Activated CD4-positive, alpha-beta T cell treated with anti-CD3 and anti-CD28 coated beads, Interleukin-2, amount 10 ng/mL, durations not matched to agents 24 days and 14 days (primary cell): ENCODE results near the gene WDR90. TPM values are rescaled to one million over a fixed set of nuclear protein-coding genes. Genes with fewer than 3 reads are reported as not detected.
A peak's percentile ranks its signal among the peaks of the same experiment; 100 is the strongest.

Experiments used
- DNase-seq: peaks from one replicate; pipeline ENCODE4 v3.0.0; 2022
- H3K27ac Mint-ChIP-seq: one replicate; pipeline ENCODE4 v1.8.0; 2022; ENCODE audit warnings: mild to moderate bottlenecking, mixed read lengths
- H3K27me3 Mint-ChIP-seq: one replicate; pipeline ENCODE4 v1.8.0; 2022; ENCODE audit warnings: mixed read lengths
- H3K36me3 Mint-ChIP-seq: one replicate; pipeline ENCODE4 v1.8.0; 2022; ENCODE audit warnings: low read depth, mild to moderate bottlenecking, mixed read lengths
- H3K4me1 Mint-ChIP-seq: one replicate; pipeline ENCODE4 v1.8.0; 2021; ENCODE audit warnings: mixed read lengths
- H3K4me3 Mint-ChIP-seq: one replicate; pipeline ENCODE4 v1.8.0; 2022; ENCODE audit warnings: mild to moderate bottlenecking, moderate library complexity, mixed read lengths
- H3K9me3 Mint-ChIP-seq: one replicate; pipeline ENCODE4 v1.8.0; 2021; ENCODE audit warnings: mixed read lengths
- intact Hi-C: fragments of 100-400 bp; cut with micrococcal nuclease; formaldehyde crosslinking; loops from one replicate; pipeline ENCODE4 v1.15.1; 2023
- total RNA-seq: library from RNA; stranded (reverse); gene quantifications from 2 replicates; pipeline ENCODE4 v1.2.3, GENCODE V29; 2022

WDR90 gene
- total RNA-seq, 1 donor from 2014 or later, result 111 TPM

DNA sequence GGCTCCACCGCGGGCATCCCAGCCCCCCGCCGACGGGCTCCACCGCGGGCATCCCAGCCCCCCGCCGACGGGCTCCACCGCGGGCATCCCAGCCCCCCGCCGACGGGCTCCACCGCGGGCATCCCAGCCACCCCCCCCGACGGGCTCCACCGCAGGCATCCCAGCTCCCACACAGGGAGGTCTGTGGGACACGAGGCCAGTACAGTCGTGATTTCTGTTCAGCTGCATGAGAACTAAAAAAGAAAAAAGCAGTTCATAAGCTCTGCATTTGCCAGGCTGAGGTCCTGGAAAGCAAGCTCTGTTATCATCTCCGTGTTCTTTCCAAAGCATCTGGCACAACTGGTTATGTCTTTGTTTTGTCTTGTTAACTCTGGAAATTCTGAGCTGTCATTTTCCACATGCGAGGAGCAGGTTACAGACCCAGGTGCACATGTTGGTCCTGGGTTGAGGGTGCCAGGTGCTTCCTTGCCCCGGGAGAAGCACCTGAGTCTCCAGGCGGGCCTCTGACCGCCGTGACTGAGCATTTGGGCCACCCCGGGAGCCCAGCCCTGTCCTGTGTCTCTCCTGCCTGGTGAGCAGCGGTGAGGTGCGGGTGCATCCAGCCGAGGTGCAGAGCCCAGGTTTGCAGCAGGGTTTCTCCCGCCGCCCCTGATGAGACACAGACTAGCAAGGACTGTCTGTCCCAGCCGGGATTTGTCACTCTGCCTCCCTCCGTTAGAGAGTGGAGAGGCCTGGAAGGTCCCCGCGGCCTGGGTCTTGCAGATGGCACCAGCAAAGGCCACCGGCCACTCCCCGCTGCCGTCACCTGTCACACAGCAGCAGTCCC, 28.3 kb upstream of the WDR90 start:
- no peak for DNase-seq
- H3K4me1 Mint-ChIP-seq, result no peaks in the 10 kb centered on the region
- no peaks in the 10 kb centered on the region for H3K36me3 Mint-ChIP-seq
- no peak overlapping the region for H3K27ac Mint-ChIP-seq
- H3K4me3 Mint-ChIP-seq, result no peak overlapping the region
- H3K27me3 Mint-ChIP-seq, result no peaks in the 10 kb centered on the region
- H3K9me3 Mint-ChIP-seq, result no peaks in the 10 kb centered on the region
- intact Hi-C loops, result no loop called here

DNA sequence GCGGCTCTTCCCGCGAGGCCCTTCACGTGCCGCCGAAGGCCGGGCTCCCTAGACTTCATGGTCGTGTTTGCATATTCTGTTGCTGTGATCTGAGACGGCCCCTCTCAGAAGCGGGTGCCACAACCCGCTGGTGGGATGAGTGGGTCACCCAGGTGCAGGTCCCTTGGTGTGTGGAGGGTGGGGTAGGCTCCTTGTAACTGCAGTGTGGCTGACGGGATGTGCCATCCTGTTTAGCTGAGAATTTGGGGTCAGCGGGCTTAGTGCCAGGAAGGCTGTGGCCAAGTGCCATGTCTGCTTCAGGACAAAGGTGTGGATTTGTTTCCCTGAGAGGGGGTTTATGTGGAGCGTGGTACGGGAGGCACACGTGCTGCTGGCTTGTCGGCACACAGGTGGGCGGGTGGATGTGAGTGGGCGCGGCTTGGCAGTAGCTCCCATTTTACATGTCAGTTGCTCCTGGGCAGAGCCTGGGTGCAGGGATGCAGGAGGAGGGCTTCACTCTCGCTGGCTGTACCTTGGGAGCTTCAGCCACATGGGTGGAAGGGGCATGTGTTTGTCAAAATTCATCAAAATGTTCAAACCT, 27.5 kb upstream of the WDR90 start:
- Mint-ChIP-seq H3K4me3 (no peak overlapping the region), H3K27ac (no peak overlapping the region), H3K27me3 (no peaks in the 10 kb centered on the region), H3K36me3 (no peaks in the 10 kb centered on the region), H3K9me3 (no peaks in the 10 kb centered on the region), H3K4me1 (no peaks in the 10 kb centered on the region)
- no peak for DNase-seq
- intact Hi-C loops, result no loop called here

DNA sequence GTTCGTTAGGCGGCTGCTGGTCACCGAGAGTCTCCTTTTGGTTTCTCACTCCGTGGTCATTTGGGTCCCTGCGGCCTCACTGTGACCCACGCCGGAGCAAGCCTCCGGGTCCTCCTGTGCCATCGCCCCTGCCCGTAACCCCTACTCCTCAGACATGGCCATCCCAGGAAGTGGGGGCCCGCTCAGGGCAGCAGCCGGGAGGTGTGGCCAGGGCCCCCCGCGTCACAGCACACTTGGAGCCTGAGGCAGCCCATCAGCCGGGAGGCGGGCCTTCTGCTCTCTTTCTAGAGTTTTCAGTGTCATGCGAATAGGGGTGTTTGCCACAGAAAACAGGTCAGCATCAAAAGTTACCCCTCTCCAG, 26.3 kb upstream of the WDR90 start:
- H3K4me1 Mint-ChIP-seq, result no peaks in the 10 kb centered on the region
- DNase-seq, result no peak
- no peak overlapping the region for H3K27ac Mint-ChIP-seq
- no peaks in the 10 kb centered on the region for H3K9me3 Mint-ChIP-seq
- H3K36me3 Mint-ChIP-seq, result peaks cover 2% of the 10 kb centered on the region
- intact Hi-C loops, result no loop called here
- H3K4me3 Mint-ChIP-seq, result no peak overlapping the region
- H3K27me3 Mint-ChIP-seq, result no peaks in the 10 kb centered on the region

DNA sequence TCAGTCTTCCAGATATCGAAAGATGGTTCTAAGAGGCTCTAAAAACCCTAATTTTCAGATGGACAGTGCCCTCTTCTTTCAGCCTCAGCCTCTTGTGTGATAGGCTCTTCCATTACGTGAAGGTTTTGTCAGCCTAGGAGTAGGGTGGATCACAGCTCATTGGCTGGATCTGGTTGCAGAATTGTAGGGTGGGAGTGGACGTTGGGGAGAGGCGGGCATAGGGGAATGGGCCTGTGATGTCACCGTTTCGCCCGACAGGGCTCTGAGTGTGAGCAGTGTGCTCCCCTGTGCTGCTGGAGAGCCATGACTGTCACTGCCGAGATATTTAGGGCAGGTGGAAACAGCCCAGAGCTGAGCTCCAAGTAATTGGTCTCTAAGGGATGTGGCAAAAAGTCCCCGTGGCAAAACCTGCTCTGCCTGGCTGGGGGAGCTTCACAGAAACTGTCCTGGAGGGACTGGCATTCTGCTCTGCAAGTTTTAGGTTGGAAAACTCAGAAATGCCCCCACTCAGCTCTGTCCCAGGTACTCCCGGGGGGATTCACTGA, 24.6 kb upstream of the WDR90 start:
- Mint-ChIP-seq H3K27me3 (no peaks in the 10 kb centered on the region), H3K4me3 (no peak overlapping the region), H3K36me3 (peaks cover 2% of the 10 kb centered on the region), H3K27ac (no peak overlapping the region), H3K4me1 (no peaks in the 10 kb centered on the region), H3K9me3 (no peaks in the 10 kb centered on the region)
- DNase-seq, result no peak
- intact Hi-C loops, result no loop called here

GRCh38 chr16:625117-625976, 23.8 kb upstream of the WDR90 start:
- Mint-ChIP-seq H3K27ac (no peak overlapping the region), H3K4me3 (no peak overlapping the region), H3K27me3 (no peaks in the 10 kb centered on the region), H3K9me3 (no peaks in the 10 kb centered on the region), H3K4me1 (no peaks in the 10 kb centered on the region), H3K36me3 (peaks cover 2% of the 10 kb centered on the region)
- DNase-seq, result no peak
- intact Hi-C loops, result no loop called here

- DNase-seq, result no peak
- peaks cover 2% of the 10 kb centered on the region for H3K36me3 Mint-ChIP-seq
- H3K27ac Mint-ChIP-seq, result no peak overlapping the region
- intact Hi-C loops, result no loop called here
- H3K9me3 Mint-ChIP-seq, result no peaks in the 10 kb centered on the region
- H3K4me3 Mint-ChIP-seq, result no peak overlapping the region
- H3K4me1 Mint-ChIP-seq, result no peaks in the 10 kb centered on the region
- no peaks in the 10 kb centered on the region for H3K27me3 Mint-ChIP-seq
Observed at GRCh38 chr16:625977-626765, 23.0 kb upstream of the WDR90 start.

GRCh38 chr16:626787-627453, 22.2 kb upstream of the WDR90 start:
- no peak for DNase-seq
- H3K4me3 Mint-ChIP-seq, result no peak overlapping the region
- no peaks in the 10 kb centered on the region for H3K4me1 Mint-ChIP-seq
- intact Hi-C loops, result no loop called here
- H3K36me3 Mint-ChIP-seq, result peaks cover 2% of the 10 kb centered on the region
- no peak overlapping the region for H3K27ac Mint-ChIP-seq
- no peaks in the 10 kb centered on the region for H3K9me3 Mint-ChIP-seq
- H3K27me3 Mint-ChIP-seq, result no peaks in the 10 kb centered on the region

- Mint-ChIP-seq H3K36me3 (peaks cover 2% of the 10 kb centered on the region), H3K9me3 (no peaks in the 10 kb centered on the region), H3K4me3 (no peak overlapping the region), H3K4me1 (no peaks in the 10 kb centered on the region), H3K27ac (no peak overlapping the region), H3K27me3 (no peaks in the 10 kb centered on the region)
- intact Hi-C loops, result no loop called here
- peak; percentile 55 for DNase-seq
Observed at GRCh38 chr16:627454-628239, 21.5 kb upstream of the WDR90 start.

- H3K4me1 Mint-ChIP-seq, result no peaks in the 10 kb centered on the region
- no peak overlapping the region for H3K27ac Mint-ChIP-seq
- no peaks in the 10 kb centered on the region for H3K9me3 Mint-ChIP-seq
- no peaks in the 10 kb centered on the region for H3K27me3 Mint-ChIP-seq
- DNase-seq, result peak; percentile 55
- H3K36me3 Mint-ChIP-seq, result peaks cover 2% of the 10 kb centered on the region
- intact Hi-C loops, result no loop called here
- H3K4me3 Mint-ChIP-seq, result no peak overlapping the region
Observed at GRCh38 chr16:628321-629061, 20.7 kb upstream of the WDR90 start.

GRCh38 chr16:629185-629832, 19.9 kb upstream of the WDR90 start:
- Mint-ChIP-seq H3K36me3 (peaks cover 2% of the 10 kb centered on the region), H3K4me1 (no peaks in the 10 kb centered on the region), H3K27ac (no peak overlapping the region), H3K4me3 (no peak overlapping the region), H3K9me3 (no peaks in the 10 kb centered on the region), H3K27me3 (no peaks in the 10 kb centered on the region)
- intact Hi-C loops, result no loop called here
- no peak for DNase-seq

DNA sequence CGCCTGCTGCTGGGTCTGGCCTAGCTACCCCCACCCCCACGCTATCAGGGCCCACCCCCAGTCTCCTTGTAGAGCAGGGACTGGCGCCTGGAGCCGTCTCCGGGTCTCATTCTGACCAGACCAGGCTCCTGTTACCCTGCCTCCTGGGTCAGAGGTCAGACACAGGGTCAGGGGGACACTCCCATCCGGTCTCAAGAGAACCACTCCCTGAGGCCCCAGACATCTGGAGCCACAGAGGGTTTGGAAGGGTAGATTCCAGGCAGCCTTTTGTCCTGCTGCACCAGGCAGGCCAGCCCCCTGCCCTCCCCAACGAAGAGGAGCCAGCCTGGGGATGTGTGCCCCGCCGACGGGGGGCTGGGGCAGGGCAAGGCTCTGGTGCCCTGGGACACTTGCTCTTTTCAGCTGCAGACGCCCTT, 19.3 kb upstream of the WDR90 start:
- Mint-ChIP-seq H3K27me3 (no peaks in the 10 kb centered on the region), H3K27ac (no peak overlapping the region), H3K9me3 (no peaks in the 10 kb centered on the region), H3K36me3 (peaks cover 2% of the 10 kb centered on the region), H3K4me1 (peaks cover under 1% of the 10 kb centered on the region), H3K4me3 (no peak overlapping the region)
- intact Hi-C loops, result no loop called here
- no peak for DNase-seq
